HG03558 (cell line): ENCODE data around the gene XPNPEP2.

Experiments used
- ATAC-seq: cut with Tn5 transposase; IDR thresholded peaks from one replicate; pipeline ENCODE4 v1.9.1; 2021; ENCODE audit warnings: moderate number of reproducible peaks; ENCODE audit not compliant: unreplicated experiment; ENCODE audit errors: extremely low read depth

Gene XPNPEP2, protein sequence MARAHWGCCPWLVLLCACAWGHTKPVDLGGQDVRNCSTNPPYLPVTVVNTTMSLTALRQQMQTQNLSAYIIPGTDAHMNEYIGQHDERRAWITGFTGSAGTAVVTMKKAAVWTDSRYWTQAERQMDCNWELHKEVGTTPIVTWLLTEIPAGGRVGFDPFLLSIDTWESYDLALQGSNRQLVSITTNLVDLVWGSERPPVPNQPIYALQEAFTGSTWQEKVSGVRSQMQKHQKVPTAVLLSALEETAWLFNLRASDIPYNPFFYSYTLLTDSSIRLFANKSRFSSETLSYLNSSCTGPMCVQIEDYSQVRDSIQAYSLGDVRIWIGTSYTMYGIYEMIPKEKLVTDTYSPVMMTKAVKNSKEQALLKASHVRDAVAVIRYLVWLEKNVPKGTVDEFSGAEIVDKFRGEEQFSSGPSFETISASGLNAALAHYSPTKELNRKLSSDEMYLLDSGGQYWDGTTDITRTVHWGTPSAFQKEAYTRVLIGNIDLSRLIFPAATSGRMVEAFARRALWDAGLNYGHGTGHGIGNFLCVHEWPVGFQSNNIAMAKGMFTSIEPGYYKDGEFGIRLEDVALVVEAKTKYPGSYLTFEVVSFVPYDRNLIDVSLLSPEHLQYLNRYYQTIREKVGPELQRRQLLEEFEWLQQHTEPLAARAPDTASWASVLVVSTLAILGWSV

DNA sequence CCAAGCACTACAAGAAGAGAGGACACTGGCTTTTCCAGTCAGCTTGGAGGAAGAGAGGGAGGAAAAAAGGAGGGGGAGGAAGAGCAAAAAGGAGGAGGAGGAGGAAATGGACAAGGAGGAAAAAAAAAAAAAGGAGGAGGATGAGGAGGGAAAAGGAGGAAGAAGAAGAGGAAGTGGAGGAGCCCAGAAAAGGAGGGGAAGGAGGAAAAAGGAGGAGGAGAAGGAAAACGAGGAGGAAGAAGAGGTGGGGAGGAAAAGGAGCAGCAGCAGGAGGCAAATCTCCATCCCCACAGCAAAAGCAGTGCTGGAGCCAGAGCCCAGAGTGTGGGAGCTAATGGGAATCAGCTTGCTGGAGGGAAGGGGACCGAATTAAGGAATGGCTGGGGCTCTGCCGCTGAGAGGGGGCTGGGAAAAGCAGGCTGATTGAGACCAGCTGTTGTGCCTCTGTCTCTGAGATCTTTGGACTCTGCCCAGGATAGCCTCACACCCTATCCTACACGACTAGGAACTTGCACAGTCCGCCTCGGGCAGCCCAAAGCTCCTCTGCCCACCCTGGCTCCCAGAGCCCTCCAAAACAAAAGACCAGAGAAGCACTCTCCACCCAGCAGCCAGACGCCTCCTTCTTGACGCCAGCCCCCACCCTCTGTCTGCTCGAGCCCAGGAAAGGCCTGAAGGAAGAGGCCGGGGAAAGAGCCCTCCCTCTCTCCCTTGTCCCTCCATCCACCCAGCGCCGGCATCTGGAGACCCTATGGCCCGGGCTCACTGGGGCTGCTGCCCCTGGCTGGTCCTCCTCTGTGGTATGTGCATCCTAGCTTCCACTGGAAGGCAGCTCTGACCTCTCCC lies at the start of gene XPNPEP2:
XPNPEP2 (plus strand) TSS at position 514 of the 843 bp plus-strand sequence; CDS start at position 749, 235 bp downstream.
- no peak for ATAC-seq

DNA sequence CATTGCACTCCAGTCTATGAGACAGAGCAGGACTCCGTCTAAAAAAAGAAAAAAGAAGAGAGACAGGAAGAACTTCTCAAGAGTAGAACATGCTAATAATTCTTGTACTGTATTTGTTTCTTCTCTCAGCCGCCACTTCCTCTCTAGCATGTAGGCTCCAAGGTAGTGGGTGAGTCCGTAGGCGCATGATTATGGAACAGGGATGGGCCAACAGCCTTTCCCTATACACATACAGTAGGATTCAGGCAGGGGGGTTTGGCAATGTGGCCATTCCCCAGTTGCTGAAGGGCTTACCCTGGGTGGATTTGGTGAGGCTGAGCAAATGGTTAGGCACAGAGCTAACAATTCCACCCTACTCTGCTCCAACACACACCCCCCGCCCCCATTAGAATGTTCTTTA lies 49.0 kb upstream of the XPNPEP2 start:
- no peak for ATAC-seq

DNA sequence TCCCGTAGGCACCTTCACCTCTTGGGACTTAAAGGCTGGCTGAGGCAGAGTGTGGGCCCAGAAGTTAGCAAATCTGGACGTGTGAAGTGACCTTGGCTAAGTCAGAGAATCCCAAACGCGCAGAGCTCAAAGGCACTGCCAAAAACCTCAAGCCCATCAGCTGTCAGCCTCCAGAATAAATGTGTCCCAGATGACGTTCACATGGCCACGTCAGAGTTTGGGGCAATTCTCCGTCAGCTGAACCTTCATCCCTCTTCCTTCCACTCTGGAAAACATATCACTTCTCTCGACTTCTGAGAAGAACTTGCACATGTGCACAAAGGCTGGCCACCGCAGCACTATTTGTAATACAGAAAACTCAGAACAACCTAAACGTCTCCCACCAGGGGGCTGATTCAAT lies 48.3 kb upstream of the XPNPEP2 start:
- no peak for ATAC-seq

DNA sequence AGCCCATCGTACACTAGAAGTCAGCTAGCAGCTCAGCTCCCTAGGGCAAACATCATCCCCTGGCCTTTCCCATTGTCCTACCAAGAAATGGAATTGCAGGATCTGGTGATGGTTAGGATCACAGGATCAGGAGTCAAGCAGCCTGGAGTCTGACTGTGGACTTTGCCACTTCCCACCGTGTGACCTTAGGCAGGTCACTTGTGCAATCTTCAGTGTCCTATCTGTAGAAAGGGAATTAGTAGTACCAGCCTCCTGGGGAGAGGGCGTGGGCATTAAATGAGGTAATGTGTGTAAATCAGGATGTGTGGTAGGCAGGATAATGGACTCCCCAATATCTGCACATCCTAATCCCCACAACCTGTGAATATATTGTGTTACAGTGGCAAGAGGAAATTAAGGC lies 45.4 kb upstream of the XPNPEP2 start:
- no peak for ATAC-seq

DNA sequence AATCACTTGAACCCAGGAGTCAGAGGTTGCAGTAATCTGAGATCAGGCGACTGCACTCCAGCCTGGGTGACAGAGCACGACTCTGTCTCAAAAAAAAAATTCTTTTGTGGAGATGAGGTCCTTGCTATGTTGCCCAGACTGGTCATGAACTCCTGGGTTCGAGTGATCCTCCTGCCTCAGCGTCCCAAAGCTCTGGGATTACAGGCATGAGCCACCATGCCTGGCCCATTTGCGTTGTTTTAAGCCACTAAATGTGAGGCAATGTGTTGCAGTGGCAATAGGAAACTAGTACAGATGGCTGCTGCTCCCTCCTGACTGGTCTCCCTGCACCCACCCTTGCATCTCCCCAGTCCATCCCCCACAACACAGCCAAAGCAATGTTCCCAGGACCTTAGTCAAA lies 44.0 kb upstream of the XPNPEP2 start:
- no peak for ATAC-seq

DNA sequence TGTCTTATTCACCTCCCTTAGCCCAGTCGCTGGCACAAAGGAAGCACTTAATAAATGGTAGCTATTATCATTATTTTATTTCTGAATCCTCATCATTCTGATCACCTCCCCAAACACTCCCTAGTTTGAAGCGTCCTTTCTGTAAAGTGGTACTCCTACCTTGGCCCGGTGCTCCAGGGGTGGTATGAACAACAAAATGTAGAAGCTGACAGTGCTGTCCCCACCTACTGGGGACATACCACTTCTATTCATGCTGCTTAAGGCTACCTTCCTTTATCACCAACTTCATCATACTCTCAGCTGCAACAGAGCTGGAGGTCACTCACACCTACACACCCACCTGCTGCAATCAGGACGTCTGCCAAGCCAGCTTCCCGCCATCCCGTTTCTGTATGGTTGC lies 43.2 kb upstream of the XPNPEP2 start:
- no peak for ATAC-seq

DNA sequence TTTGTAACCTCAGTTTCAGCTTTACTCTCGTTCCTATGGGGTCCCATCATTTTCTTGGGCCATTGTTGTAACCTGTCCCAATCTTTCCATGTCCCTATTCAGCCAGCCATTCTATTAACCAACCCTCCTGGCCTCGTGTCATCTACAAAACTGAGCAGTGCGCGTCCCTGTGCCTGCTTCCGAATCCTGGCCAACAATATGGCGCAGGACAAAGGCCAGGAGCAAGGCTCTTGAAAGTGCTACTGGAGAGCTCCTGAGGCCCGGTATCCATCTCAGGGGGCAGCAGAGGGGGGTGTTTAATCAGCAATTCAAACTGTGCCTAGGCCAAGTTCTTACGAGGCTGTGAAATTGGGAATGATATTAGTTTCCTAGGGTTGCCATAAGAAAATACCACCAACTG lies 42.8 kb upstream of the XPNPEP2 start:
- no peak for ATAC-seq

DNA sequence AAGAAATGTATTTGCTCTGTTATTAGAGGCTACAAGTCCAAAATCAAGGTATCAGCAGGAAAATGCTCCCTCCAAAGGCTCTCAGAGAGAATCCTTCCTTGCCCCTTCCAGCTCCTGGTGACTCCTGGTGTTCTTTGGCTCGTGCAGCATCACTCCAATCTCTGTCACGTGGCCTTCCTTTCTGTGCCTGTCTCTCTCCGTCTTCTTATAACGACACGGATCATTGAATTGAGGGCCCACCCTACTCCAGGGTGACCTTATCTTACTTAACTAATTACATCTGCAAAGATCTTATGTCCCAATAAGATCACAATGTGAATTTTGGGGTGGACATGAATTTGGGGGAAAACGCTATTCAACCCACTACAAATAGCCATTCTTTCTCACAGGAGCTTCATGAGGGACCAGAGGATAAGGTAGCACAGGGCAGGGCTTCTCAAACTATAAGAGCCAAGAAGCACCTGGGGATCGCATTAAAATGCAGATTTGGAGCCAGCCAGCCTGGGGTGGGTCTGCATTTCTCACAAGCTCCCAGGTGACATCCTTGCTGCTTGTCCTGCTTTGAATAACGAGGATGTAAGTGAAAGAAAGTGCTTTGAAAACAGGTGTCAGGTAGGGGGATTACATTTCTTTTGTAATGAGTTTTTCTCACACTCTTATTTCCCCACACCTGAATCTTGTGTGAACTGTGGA lies 42.2 kb upstream of the XPNPEP2 start:
- no peak for ATAC-seq

DNA sequence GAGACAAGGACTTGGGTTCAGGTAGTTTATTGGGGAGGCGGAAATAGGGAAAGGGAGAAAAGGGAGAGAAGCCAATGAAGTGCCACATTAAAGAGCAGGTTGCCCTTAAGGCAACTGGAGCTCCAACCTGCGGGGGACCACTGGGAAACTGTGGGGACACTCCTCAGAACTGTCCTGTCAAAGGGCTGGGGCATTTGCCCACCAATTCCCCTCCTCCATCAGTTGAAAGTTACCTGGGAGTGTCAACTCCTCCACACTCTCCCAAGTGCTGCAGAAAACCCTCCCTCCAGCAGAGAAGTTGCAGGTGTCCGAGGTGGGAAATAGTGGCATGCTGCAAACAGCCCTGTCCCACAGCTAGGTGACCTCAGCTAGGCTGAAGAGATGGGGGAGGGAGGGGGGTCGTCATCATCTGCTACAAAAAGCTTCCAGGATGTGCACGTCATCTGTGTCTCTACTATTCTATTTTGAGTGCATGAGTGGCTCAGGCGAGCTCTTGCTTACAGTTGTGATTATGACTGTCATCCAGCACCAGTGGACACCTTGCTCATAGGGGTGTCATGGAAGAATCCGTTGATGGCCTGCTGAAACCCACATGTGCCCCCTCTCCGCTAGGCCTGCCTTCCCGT lies 41.5 kb upstream of the XPNPEP2 start:
- no peak for ATAC-seq

DNA sequence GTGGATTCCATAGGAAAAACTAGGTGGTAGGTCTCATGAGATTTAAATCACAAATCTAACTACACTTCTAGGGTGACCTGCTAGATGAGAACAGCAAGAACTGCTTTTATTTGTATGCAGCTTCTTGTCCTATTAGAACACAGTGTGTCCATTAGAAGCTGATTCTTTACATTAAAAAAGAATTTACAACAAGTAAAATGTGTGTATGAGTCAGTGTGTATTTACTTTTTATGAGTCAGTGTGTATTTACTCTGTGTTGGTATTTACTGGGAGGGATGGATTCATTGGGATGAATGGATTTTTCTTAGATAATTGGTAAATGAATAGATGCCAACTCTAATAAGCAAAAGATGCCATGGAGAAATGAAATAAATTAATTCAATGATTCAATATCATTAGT lies 40.6 kb upstream of the XPNPEP2 start:
- no peak for ATAC-seq

DNA sequence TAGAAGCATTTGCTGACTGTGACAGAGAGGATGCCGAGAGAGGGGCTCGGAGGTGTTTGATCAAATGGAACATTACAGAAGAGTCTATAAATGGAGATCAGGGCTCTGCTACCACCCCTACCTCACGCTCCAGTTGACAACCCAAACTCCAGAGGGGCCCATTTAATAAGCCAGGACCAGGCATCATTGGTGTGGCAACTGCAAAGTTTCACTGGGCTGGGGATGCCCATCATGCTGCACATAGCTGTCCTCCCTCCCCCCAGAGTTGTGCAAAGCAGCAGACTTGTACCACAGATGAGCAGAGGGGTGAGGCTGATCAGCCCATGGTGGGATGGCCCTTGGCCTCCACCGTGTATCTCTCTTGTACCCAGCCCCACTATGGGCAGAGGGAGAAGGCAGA lies 38.2 kb upstream of the XPNPEP2 start:
- no peak for ATAC-seq

DNA sequence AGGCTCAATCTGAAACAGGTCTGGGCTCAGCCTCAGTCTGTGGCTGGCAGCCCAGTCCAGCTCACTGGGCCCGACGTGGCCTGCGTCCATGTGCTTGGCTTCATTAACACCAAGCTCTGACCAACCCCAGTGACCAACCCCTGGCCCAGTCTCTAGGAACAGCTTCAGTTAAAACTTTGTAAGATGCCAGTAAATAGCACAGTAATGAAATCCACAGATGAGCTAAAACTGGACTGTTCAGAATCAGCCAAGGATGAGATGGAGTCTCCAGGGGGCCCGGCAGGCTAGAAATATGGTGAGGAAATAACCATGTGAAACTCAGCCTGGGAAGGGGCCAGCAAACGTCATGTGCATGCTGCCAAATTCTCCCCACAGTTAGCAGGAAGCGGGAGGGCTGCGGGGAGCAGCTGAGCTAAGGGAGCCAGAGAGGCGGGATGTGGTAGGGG lies 37.1 kb upstream of the XPNPEP2 start:
- no peak for ATAC-seq

DNA sequence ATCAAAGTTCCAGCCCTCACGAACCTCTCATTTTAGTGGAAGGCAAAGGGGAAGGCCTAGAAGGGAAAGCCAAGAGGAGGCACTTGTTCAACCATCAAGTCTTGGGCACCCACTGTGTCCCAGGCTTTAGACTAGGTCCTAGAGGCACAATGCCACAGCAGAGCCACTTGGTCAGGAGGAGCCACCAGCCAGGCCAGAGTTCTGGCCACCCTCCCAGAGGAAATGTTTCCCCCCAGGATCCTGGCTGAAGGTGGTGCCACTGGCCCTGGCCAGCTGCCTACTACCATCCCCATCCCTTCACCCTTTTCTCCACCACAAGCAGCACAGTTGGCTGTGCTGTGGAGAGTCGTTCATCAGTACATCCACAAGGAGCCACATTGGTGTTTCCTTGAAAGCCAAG lies 34.3 kb upstream of the XPNPEP2 start:
- ATAC-seq, result no peak

DNA sequence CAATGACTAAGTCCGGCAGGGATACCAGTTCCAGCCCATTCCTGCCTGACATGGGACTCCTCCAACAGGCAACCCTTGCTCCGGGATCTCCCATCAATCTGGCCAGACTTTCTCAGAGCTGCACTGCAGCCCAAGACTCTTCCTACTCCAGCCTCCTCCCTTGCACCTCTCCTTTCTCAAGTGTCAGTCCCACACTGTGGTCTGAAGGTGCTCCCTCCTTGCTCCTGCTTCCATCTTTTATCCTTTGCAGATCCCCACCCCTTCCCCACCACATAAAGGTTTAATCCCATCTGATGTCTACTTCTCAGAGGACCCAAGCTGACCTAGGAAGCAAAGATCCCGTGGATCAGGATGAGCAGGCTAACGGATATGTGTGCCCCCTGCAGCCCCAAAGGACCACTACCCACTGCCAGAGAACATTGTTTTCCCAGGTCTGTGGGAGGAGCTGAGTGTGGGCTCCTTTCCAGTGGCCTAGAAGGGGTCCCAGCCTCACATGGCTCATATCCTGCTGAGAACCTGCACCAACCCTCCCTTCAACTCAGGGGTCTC lies 33.3 kb upstream of the XPNPEP2 start:
- no peak for ATAC-seq

DNA sequence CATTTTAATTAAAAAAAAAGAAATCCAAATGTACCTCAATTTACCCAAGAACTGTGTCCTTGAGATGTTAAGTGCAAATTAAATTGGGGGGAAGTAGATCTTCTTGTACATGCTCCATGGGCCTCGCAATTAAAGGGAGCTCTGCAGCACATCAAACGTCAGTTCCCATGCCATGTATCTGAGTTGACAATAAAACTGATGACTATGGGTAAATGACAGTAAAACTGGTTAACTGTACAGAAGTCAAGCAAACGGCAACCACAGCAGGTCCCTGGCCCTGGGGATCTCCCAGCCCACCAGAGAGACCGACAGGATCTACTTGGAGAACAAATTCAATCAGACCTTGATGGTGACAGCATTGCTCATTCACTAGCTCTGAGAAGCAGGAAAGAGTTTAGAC lies 32.8 kb upstream of the XPNPEP2 start:
- ATAC-seq, result no peak

DNA sequence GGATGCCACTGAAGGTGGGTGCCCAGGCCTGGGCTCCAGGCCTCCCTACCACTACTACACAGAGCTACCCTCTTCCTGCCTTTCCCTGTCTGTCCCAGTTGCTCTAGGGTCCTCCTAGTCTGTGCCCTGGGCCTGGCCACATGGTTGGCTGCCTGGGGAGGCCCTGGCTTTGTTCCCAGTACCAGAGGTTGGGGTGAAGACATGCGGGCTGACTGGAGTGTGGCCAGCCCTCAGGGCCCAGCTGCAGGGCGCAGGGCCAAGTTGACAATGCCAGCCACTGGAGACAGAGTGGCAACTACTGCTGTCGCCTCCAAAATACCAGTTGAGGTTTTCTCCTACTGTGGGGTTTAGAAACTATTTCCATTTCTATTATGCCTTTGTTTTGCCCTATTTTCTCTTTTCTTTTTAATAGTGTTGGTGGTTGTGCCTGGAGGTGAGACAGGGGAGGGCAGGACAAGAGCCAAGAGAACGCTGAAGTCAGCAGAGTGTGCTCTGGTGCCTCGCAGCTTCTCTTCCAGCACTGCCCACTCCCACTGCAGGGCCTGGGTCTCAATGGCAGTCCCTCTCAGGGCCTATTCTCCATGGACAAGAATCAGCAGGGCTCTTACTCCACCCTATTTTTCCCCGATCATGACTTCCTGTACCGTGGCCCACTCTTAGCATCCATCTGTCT lies 32.2 kb upstream of the XPNPEP2 start:
- no peak for ATAC-seq

DNA sequence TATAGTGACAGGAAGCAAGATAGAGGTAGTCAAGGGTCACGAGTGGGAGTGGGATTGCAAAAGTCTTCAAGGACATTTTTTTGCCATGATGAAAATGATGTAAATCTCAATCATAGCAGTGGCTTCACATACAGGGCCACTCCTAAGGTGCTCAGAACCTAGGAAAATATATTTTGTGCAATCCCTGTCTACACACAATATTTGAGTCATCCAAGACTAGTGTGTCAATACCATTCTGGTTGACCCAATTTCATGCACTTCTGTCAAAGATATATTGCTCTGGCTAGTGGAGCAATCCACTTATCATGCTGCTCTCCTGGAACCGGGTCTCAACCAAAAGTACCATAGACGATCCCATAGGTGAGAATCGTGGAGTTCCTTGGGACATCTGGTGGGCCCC lies 24.2 kb upstream of the XPNPEP2 start:
- ATAC-seq, result no peak

DNA sequence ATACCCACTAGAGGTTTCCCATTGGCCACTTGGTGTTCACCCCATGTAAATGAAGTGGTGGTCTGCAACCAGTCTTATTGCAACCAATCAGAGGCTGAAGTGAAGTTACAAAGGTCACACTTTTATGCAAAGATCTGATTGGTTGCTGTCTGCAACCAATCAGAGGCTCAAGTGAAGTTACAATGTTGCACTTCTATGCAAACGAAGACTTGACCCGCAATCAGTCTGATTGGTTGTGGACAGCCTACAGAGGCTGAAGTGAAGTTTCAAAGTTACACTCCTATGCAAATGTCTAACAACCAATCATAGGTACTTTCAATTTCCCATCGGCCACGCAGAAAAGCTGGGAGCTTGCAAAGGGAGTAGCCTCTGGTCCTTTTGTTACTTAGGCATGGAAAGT lies 22.3 kb upstream of the XPNPEP2 start:
- ATAC-seq, result no peak

DNA sequence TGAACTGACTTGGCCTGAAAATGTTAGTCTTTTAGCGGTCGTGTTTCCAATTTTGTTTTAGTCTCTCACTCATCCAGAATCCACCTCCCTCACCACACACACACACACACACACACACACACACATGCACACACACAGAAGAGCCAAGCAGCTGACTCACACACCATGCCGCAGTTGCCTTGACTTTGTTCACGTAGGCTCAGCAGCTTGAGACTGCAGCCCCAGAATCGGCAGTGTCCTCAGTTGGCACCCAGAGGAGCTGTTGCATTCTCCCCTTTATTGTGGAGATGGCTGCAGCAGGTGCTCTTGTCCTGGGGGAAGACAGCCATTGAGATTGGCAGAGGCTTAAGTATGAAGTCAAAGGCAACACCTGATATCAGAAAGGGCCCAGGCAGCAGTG lies 20.9 kb upstream of the XPNPEP2 start:
- ATAC-seq, result no peak
